ENCODE measurements around the gene ATP5MC3.

Gene ATP5MC3

GRCh38 chr2:175166216-175166824 is 15.2 kb downstream of the ATP5MC3 start:
- peak overlapping the region; percentile 95 for H3K9ac ChIP-seq (ENCODE audit: low read length)
- H3K18ac ChIP-seq (ENCODE audit: low read depth in 1 of 2, low read length in 2 of 2) = no peak overlapping the region
- no peak overlapping the region for H2BK120ac ChIP-seq (ENCODE audit: low read depth, low read length)
- H3K14ac ChIP-seq (ENCODE audit: low read length in 2 of 2) = no peak overlapping the region
- no peak overlapping the region for H2BK12ac ChIP-seq (ENCODE audit: low read length in 2 of 2)
- no peak overlapping the region for H3K23ac ChIP-seq (ENCODE audit: low read length in 2 of 2)
- no peak overlapping the region for H3K4me2 ChIP-seq (ENCODE audit: low read length, poor library complexity, severe bottlenecking)
- H3K4me3 ChIP-seq (ENCODE audit: insufficient read depth in 1 of 2, low read depth in 1 of 2, low read length in 2 of 2) = peak overlapping the region in 1 of 2 experiments; percentile 90
- H2AK5ac ChIP-seq (ENCODE audit: low read length, severe bottlenecking) = no peak overlapping the region
- H2BK5ac ChIP-seq (ENCODE audit: low read depth, low read length, poor library complexity, severe bottlenecking) = no peak overlapping the region
- DNase-seq = peak; percentile 18
- H4K8ac ChIP-seq (ENCODE audit: low read length) = no peak overlapping the region
- peaks cover 0 to 2% of the 10 kb centered on the region in 2 experiments for H3K36me3 ChIP-seq (ENCODE audit: control insufficient read depth in 1 of 2, insufficient read depth in 2 of 2, low read depth in 1 of 2, low read length in 2 of 2)
- WGBS = 62% methylated on average over 3 of the region's 9 CpGs
- no peak overlapping the region for H3K4ac ChIP-seq (ENCODE audit: low read depth in 1 of 2, low read length in 2 of 2)
- H4K91ac ChIP-seq (ENCODE audit: low read length) = no peak overlapping the region
- H2BK15ac ChIP-seq (ENCODE audit: low read depth, poor library complexity, severe bottlenecking) = no peak overlapping the region
- H3K79me1 ChIP-seq (replicated peaks; ENCODE audit: low read length, poor library complexity, severe bottlenecking) = peaks cover 3% of the 10 kb centered on the region
- H3K9me3 ChIP-seq (ENCODE audit: control insufficient read depth, low read length) = no peaks in the 10 kb centered on the region
- H3K4me1 ChIP-seq (ENCODE audit: control insufficient read depth, insufficient read depth, low read depth, low read length) = peaks cover 3% of the 10 kb centered on the region
- H3K27me3 ChIP-seq (ENCODE audit: control insufficient read depth in 1 of 2, insufficient read depth in 1 of 2, low read length in 2 of 2) = no peaks in the 10 kb centered on the region
- H3K27ac ChIP-seq (ENCODE audit: low read length, poor library complexity, severe bottlenecking) = no peak overlapping the region
- H2AFZ ChIP-seq (ENCODE audit: low read depth, low read length) = no peak overlapping the region

- H3K9ac ChIP-seq (ENCODE audit: low read length) = no peak overlapping the region
- H3K4me3 ChIP-seq (ENCODE audit: insufficient read depth in 1 of 2, low read depth in 1 of 2, low read length in 2 of 2) = no peak overlapping the region
- no peak overlapping the region for H2BK15ac ChIP-seq (ENCODE audit: low read depth, poor library complexity, severe bottlenecking)
- H3K9me3 ChIP-seq (ENCODE audit: control insufficient read depth, low read length) = no peaks in the 10 kb centered on the region
- no peak overlapping the region for H3K4ac ChIP-seq (ENCODE audit: low read depth in 1 of 2, low read length in 2 of 2)
- H2AK5ac ChIP-seq (ENCODE audit: low read length, severe bottlenecking) = no peak overlapping the region
- no peak overlapping the region for H2BK12ac ChIP-seq (ENCODE audit: low read length in 2 of 2)
- H3K79me1 ChIP-seq (replicated peaks; ENCODE audit: low read length, poor library complexity, severe bottlenecking) = peaks cover 2% of the 10 kb centered on the region
- H3K36me3 ChIP-seq (ENCODE audit: control insufficient read depth in 1 of 2, insufficient read depth in 2 of 2, low read depth in 1 of 2, low read length in 2 of 2) = peaks cover 0 to 3% of the 10 kb centered on the region in 2 experiments
- no peak overlapping the region for H4K91ac ChIP-seq (ENCODE audit: low read length)
- H3K27me3 ChIP-seq (ENCODE audit: control insufficient read depth in 1 of 2, insufficient read depth in 1 of 2, low read length in 2 of 2) = no peaks in the 10 kb centered on the region
- H2AFZ ChIP-seq (ENCODE audit: low read depth, low read length) = no peak overlapping the region
- H3K27ac ChIP-seq (ENCODE audit: low read length, poor library complexity, severe bottlenecking) = no peak overlapping the region
- peaks cover 3% of the 10 kb centered on the region for H3K4me1 ChIP-seq (ENCODE audit: control insufficient read depth, insufficient read depth, low read depth, low read length)
- no peak overlapping the region for H3K23ac ChIP-seq (ENCODE audit: low read length in 2 of 2)
- whole genome bisulfite sequencing = 96% methylated on average over 7 of the region's 8 CpGs
- H3K18ac ChIP-seq (ENCODE audit: low read depth in 1 of 2, low read length in 2 of 2) = no peak overlapping the region
- H2BK5ac ChIP-seq (ENCODE audit: low read depth, low read length, poor library complexity, severe bottlenecking) = no peak overlapping the region
- no peak for DNase-seq
- no peak overlapping the region for H2BK120ac ChIP-seq (ENCODE audit: low read depth, low read length)
- H3K14ac ChIP-seq (ENCODE audit: low read length in 2 of 2) = no peak overlapping the region
- no peak overlapping the region for H3K4me2 ChIP-seq (ENCODE audit: low read length, poor library complexity, severe bottlenecking)
- no peak overlapping the region for H4K8ac ChIP-seq (ENCODE audit: low read length)
Observed at GRCh38 chr2:175164235-175164634, 17.3 kb downstream of the ATP5MC3 start.

DNA sequence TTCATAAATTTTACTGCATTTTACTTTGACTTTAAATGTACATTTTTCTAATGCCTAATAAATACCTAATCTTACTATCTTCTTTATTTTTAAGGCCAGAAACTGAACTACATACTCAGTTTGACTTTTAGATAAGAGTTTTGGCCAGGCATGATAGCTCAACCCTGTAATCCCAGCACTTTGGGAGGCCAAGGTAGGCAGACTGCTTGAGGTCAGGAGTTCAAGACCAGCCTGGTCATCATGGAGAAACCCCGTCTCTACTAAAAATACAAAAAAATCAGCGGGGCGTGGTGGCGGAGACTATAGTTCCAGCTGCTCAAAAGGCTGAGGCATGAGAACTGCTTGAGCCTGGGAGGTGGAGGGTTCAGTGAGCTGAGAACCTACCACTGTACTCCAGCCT is 22.6 kb downstream of the ATP5MC3 start:
- Histone ChIP-seq H3K27me3 (ENCODE audit: control insufficient read depth in 1 of 2, insufficient read depth in 1 of 2, low read length in 2 of 2) (no peaks in the 10 kb centered on the region), H2BK15ac (ENCODE audit: low read depth, poor library complexity, severe bottlenecking) (no peak overlapping the region), H4K91ac (ENCODE audit: low read length) (no peak overlapping the region), H3K4me1 (ENCODE audit: control insufficient read depth, insufficient read depth, low read depth, low read length) (peaks cover 6% of the 10 kb centered on the region), H3K14ac (ENCODE audit: low read length in 2 of 2) (no peak overlapping the region), H3K18ac (ENCODE audit: low read depth in 1 of 2, low read length in 2 of 2) (no peak overlapping the region), H3K27ac (ENCODE audit: low read length, poor library complexity, severe bottlenecking) (no peak overlapping the region), H3K23ac (ENCODE audit: low read length in 2 of 2) (no peak overlapping the region), H2BK12ac (ENCODE audit: low read length in 2 of 2) (no peak overlapping the region), H2BK120ac (ENCODE audit: low read depth, low read length) (no peak overlapping the region), H3K4me2 (ENCODE audit: low read length, poor library complexity, severe bottlenecking) (no peak overlapping the region), H4K8ac (ENCODE audit: low read length) (no peak overlapping the region), H3K9me3 (ENCODE audit: control insufficient read depth, low read length) (no peaks in the 10 kb centered on the region), H3K4me3 (ENCODE audit: insufficient read depth in 1 of 2, low read depth in 1 of 2, low read length in 2 of 2) (no peak overlapping the region), H2AK5ac (ENCODE audit: low read length, severe bottlenecking) (no peak overlapping the region), H3K9ac (ENCODE audit: low read length) (no peak overlapping the region), H2AFZ (ENCODE audit: low read depth, low read length) (no peak overlapping the region), H3K36me3 (ENCODE audit: control insufficient read depth in 1 of 2, insufficient read depth in 2 of 2, low read depth in 1 of 2, low read length in 2 of 2) (peaks cover 3% of the 10 kb centered on the region in 2 experiments), H3K79me1 (replicated peaks; ENCODE audit: low read length, poor library complexity, severe bottlenecking) (no peaks in the 10 kb centered on the region), H2BK5ac (ENCODE audit: low read depth, low read length, poor library complexity, severe bottlenecking) (no peak overlapping the region), H3K4ac (ENCODE audit: low read depth in 1 of 2, low read length in 2 of 2) (no peak overlapping the region)
- DNase-seq = no peak
- 96% methylated on average over 4 of the region's 4 CpGs for WGBS

DNA sequence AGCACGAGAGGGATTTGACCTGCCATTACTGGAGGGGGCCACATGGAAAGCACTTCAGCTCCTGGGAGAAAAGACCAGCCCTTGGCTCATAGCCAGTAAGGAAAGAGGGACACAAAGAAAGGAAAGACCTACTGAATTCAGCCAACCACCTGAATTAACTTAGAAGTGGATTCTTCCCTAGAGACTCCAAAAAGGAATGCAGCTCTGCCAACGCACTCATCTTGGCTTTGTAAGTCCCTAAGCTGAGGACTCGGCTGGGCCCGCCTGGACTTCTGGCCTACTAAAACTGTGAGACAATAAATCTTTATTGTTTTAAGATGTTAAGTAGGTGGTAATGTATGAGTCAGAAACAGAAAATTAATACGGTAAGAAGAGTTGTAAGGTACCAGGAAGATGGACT is 25.0 kb downstream of the ATP5MC3 start:
- Histone ChIP-seq H2BK5ac (ENCODE audit: low read depth, low read length, poor library complexity, severe bottlenecking) (no peak overlapping the region), H3K9me3 (ENCODE audit: control insufficient read depth, low read length) (no peaks in the 10 kb centered on the region), H2BK15ac (ENCODE audit: low read depth, poor library complexity, severe bottlenecking) (no peak overlapping the region), H3K4me1 (ENCODE audit: control insufficient read depth, insufficient read depth, low read depth, low read length) (peaks cover 7% of the 10 kb centered on the region), H3K4me2 (ENCODE audit: low read length, poor library complexity, severe bottlenecking) (peak overlapping the region; percentile 9), H4K8ac (ENCODE audit: low read length) (peak overlapping the region; percentile 54), H3K23ac (ENCODE audit: low read length in 2 of 2) (no peak overlapping the region), H3K9ac (ENCODE audit: low read length) (no peak overlapping the region), H3K79me1 (replicated peaks; ENCODE audit: low read length, poor library complexity, severe bottlenecking) (no peaks in the 10 kb centered on the region), H3K4me3 (ENCODE audit: insufficient read depth in 1 of 2, low read depth in 1 of 2, low read length in 2 of 2) (no peak overlapping the region), H2BK120ac (ENCODE audit: low read depth, low read length) (peak overlapping the region; percentile 19), H3K18ac (ENCODE audit: low read depth in 1 of 2, low read length in 2 of 2) (peak overlapping the region; percentile 54 to 80), H2AK5ac (ENCODE audit: low read length, severe bottlenecking) (peak overlapping the region; percentile 92), H4K91ac (ENCODE audit: low read length) (no peak overlapping the region), H3K36me3 (ENCODE audit: control insufficient read depth in 1 of 2, insufficient read depth in 2 of 2, low read depth in 1 of 2, low read length in 2 of 2) (peaks cover 2 to 3% of the 10 kb centered on the region in 2 experiments), H3K4ac (ENCODE audit: low read depth in 1 of 2, low read length in 2 of 2) (peak overlapping the region in 1 of 2 experiments; percentile 41), H3K27me3 (ENCODE audit: control insufficient read depth in 1 of 2, insufficient read depth in 1 of 2, low read length in 2 of 2) (no peaks in the 10 kb centered on the region), H3K27ac (ENCODE audit: low read length, poor library complexity, severe bottlenecking) (no peak overlapping the region), H2BK12ac (ENCODE audit: low read length in 2 of 2) (no peak overlapping the region), H2AFZ (ENCODE audit: low read depth, low read length) (no peak overlapping the region), H3K14ac (ENCODE audit: low read length in 2 of 2) (no peak overlapping the region)
- DNase-seq = peak; percentile 32
- 65% methylated on average over 4 of the region's 5 CpGs for WGBS

Measured in mesenchymal stem cell (in vitro differentiated cells and primary cell).